ENCODE results near the gene ERICH2. TPM values are rescaled to one million over a fixed set of nuclear protein-coding genes. Genes with fewer than 3 reads are reported as not detected.
A peak's percentile ranks its signal among the peaks of the same experiment; 100 is the strongest.

The ERICH2 gene
- total RNA-seq, 1 donor from 2014 or later: 0.86 TPM

DNA sequence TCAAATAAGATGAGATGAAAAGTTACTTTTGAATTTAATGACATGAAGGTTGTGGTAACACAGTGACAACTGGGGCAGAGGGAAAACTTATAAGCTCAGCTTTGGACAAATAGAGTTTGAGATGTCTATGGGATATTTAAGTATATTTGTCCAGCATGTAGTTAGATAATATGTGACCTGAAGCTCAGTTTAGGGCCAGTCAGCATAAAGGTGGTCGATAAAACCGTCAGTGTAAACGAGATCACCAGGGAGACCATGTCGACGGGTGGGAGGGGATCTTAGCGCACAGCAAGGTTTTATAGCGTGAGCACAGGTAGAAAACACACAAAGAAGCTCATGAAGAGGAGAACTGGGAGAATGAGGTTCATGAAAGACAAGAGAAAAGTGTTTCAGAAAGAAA is 7.4 kb upstream of the ERICH2 start:
- no peak for DNase-seq (ENCODE audit: low spot score)

DNA sequence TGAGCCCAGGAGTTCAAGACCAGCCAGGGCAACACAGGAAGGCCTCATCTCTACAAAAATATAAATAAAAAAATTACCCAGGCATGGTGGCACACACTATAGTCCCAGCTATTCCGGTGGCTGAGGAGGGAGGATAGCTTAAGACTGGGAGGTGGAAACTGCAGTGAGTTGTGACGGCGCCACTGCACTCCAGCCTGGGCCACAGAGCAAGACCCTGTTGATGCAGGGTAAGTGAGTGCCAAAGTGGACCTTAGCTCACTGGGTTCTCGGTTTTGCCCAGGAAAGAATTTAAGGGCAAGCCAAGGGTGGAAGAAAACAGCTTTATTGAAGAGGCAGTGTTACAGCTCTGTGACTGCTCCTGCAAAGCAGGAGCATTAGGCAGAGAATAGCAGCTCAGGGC is 6.9 kb upstream of the ERICH2 start:
- DNase-seq (ENCODE audit: low spot score): no peak

DNA sequence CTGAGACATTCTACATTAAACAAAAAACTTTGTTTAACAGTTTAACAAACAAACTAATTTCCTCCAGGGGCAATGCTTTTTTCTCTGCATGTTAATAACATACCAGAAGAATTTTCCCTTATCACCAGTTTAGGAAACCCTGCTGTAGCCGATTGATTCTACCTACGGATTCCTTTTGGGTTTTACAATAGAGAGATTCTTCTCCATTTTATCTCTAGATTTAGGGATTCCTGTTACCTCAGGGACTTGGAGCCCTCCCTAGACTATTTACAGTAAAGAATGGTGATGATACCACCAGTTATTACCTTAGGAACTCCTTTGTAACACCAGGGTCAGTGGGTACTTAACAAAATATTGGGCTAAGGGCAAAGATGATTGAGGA is 5.3 kb upstream of the ERICH2 start:
- DNase-seq (ENCODE audit: low spot score): no peak

DNA sequence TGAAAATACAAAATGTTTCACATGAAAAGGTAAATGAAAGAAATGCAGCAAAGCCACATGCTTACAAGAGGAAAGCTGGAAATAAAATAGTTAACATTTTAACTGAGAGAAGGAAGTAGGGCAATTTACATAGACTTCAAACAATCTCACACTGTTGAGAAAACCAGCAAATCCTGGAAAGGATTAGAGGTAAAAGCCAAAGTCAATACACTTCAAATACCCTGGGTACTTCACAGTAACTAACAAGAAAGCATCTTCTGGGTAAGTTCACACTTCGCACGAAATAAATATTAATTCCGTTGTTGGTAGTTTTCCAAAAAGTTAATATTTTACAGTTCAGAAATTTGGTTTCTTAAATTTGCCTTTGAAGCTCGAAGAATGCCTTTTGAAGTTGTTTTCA is 3.5 kb upstream of the ERICH2 start:
- no peak for DNase-seq (ENCODE audit: low spot score)

DNA sequence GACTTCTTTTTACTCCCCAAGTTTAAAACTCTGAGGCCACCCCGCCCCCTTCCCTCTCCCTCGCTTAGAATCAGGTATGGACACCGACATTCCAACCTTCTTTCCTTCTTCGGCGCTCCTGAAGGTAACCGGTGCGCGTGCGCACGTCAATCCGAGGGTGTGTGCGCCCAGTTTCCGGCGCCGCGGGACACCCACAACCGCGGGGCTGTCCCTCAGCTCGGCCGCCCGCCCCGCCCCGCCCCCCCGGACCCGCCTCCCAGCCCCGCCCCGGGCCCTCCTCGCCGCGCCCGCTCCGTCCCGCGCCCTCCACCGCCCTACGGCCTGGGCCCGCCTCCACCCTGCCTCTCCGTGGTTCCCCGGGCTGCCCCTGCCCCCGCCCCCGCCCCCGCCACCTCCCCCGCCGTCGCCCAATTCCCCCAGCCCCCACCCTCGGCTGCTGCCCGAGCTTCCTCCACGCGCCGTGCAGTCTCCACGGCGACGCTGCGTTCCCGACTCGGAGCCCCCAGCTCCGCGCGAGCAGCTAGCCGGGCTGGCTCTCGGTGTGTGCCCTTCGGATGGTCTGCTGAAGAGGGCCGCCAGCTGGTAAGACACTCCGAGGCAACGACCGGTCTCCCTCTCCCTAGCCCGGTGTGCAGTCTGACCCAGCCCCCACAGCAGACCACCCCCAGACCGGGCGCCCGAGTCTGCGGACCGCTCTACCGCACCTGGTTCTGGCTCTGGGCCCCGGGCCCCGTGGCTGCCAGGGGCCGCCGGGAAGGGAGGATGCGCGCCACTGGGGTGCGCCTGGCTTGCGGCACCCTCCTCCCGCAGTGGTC is 635 bp downstream of the ERICH2 start:
- peak; percentile 81 for DNase-seq (ENCODE audit: low spot score)

DNA sequence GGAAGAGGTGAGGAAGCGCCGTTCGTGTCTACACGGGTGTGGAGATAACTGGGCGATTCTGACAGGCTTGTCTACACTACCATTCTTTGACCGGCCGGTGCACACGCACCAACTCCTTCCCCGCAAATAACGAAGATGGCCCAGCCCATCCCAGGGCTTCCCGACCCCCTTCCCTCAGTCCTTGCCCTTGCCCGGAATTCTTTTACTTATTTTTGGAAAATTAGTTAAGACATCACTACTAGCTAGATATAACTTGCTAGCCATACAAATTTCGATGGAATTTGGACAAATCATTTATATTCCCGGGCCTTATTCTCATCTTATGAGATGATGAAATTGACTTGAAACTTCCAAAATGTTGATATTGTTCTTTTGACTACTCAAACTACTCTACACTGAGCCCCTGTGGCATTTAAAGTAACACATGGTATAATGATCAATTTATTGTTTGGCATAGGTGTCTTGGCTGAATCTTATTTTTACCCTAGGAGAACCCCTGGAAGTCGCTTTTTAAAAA is 1.3 kb downstream of the ERICH2 start:
- no peak for DNase-seq (ENCODE audit: low spot score)

DNA sequence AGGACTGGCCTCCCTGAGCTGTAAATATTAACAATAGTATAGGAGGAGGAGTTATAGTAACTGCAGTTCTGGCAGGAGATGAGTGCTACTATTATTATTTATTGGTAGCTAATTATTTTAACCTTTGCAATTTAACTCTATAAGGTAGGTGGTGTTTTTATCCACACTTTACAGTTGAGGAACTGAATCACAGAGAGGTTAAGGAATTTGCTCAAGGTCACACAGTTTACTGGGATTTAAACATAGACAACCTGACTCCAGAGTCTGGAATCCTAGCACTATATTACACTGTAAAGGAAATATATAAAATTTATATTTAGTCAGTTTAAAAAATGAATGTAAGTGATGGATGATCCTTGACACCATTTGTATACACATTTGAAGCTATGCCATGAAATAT is 2.1 kb downstream of the ERICH2 start:
- DNase-seq (ENCODE audit: low spot score): no peak

DNA sequence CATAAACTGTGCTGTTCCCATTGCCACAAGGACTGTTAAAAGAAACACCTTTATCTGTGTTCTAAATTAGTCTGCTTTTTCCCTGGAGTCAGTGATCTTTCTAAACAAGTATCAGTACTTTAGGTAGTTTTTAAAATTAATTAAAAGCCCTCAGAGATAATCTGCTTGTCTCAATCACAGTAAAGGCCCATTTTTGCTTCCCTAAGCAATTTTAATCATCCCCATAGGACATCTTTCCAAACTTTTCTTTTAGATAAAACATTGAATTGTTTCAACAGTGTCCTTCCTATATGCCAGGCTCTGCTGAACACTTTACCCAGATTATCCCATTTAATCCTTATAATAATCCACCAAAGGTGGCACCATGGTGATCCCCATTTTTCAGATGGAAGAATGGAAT is 3.9 kb downstream of the ERICH2 start:
- DNase-seq (ENCODE audit: low spot score): no peak

DNA sequence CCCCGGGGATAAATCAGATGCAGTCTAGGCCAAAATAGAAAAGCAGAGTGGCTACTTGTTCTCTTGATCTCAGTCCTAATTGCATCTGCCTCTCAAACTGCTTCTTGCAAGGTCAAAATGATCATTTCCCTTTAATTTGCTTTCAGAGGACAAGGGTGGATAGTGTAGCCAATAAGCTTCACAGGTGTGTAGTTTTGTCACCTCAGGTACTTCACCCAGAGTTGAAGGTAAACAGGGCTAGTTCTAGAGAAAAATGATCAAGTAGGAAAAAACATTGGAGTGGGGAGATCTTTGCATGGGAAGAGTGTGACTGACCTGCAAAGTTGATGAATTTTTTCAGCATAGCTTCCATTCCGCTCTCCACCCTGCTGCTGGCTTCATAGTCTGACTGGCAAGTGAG is 8.7 kb downstream of the ERICH2 start:
- no peak for DNase-seq (ENCODE audit: low spot score)

DNA sequence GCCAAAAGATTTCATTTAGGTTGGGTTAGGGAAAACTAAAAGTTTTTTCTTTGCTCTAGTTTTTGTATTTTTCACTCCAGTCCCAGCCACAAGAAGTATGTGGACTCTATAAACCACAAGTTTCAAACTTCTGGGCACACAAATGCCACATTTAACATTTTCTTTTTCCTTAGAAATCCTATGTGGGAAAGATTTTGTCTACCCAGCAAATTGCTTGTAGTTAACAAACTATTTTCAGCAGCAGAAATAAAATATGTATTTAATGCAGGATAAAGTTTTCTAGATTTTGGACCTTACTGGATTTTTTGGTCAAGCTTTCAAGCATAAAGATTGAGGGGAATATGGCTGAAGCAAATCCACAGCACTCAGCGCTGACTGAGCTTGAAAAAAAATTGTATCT is 9.1 kb downstream of the ERICH2 start:
- no peak for DNase-seq (ENCODE audit: low spot score)

DNA sequence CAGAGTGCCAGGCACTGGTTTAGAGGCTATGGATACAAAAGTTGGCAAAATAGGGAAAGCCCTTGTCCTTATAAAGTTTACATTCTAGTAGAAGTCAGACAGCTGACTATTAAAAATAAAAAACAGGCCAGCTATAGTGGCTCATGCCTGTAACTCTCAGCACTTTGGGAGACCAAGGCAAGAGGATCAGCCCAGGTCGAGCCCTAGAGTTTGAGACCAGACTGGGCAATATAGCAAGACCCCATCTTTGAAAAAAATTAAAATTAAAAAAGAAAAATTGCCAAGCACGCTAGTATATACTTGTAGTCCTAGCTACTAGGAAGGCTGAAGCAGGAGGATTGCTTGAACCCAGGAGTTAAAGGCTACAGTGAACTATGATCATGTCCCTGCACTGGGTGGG is 12.5 kb downstream of the ERICH2 start:
- no peak for DNase-seq (ENCODE audit: low spot score)

DNA sequence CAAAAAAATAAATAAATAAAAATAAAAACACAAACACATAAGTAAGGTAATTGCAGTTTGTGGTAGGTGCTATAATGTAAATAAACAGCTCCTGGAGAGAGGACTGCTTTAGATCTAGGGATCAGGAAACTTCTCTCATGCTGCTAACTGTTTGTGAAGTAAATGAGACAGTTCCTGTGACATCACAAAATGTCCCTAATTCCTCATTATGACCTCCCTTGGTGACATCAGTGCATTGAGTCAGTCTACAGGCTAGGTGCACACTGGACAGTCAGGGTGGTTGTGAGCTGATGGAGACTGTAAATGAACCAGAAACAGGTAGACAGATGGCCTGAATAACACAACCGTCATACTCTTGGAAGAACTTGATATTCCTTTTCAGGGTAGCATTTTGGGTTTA is 13.4 kb downstream of the ERICH2 start:
- no peak for DNase-seq (ENCODE audit: low spot score)

DNA sequence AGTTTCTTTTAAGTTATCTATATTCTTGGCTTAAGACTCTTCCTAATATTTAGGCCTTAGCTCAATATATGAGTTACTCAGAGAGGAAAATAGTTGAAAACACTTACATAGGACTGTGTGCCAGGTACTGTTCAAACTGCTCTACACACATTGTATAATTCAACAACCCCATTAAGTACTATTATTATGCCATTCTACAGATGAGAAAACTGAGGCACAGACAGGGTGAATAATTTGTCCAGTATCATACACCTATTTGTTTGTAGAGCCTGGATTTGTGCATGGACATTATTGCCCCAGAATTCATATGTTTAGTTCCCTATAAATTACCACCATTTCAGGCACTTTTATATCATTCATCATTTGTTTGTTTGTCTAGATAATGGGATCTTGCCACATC is 28.8 kb downstream of the ERICH2 start:
- DNase-seq (ENCODE audit: low spot score): no peak

DNA sequence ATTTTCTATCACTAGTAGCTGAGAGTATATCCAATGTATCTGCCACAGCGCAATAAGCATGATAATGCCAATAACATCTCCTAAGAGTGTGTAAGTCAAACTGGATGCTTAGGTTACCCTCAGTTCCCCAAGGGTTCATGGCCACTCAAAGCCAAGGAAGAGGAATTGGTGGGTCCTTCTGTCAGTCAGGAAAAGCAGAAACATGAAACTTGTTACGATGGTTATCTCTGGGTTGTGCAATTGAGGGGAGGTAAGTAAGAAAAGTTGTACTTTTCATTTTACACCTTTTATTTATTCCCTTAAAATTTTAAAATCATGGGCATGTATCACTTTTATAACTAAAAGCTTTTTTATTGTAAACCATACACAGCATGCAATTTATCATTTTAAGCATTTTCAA is 36.4 kb downstream of the ERICH2 start:
- no peak for DNase-seq (ENCODE audit: low spot score)

DNA sequence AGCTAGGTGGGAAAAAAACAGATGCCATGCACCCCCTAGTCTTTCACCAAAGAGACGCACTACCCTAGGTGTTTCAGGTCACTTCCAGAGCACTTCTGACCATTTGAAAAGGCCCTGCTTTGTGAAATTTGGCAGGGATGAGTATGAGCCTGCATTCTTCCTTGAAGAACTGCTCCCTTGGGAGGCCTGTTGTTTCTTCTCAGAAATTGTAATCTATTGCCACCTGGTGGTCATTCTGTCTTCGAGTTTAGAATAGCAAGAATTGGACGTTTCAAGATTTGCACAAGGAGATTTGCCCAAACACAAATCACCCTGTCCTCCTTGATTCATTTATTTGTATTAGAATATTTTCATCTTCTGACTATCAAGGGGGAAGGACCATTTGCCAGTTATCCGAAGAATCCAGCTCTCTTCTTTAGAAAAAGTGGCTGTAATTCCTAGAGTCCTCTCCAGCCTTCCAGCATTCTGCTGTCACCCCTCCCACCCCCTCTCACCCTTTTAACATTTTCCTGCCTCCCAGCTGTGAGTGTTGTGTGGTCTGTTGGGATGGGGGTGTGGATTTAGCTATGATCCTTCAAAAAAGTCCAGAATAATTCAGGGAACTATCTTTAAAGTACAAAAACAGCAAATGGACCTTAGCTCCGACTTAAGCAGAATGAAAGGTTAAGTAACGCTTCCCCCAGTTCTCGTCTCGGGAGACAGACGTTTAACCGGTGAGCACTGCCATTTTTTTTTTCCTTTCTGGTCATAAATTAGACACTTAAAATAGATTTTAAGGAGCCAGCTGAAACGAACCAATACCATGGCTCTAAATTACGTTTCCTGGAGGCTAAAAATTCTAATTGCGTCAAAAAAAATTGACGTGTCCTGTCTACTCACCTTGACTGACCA is 42.8 kb downstream of the ERICH2 start:
- peak; percentile 65 for DNase-seq (ENCODE audit: low spot score)

DNA sequence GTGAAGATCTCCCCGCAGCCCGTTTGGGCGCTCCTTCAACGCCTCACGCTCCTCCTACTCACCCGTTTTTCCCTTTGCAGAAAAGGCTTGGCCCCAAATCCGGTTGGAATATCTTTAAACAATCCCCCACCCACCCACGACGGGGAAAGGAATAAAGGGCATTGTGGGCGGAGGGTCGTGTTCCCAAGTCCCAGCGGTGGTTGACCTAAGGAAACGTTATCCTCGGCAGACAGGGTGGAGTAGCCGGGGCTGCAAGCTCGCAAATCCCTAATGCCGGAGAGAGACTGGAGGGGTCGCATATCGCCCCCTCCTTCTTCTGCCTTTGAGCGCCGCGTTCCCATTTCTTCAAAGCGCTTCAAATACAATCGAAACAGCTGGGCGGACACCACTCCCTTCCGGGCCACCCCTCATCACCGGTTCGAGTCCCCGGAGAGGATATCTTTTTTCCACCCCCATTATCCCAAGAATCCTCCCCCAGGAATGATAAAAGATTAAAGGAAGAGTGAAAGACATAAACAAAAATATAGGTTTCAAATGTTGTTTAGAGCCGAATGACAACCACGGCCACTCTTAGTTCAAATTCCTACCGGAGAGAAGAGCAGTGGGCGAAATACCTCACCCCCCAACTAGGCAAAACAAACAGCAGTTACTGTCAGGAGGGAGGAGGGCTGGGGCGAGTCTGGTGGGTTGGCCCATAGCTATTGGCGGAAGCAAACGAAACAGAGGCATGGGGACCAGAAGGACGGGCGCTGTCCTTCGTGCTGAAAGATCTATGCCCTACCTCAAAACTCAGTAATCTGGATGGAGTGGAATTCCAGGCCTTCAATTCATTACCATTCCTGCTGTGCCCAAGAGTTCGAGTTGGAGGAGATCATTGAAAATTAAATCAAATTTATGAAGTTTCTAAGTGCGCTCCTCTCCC is 43.7 kb downstream of the ERICH2 start:
- DNase-seq (ENCODE audit: low spot score): peak; percentile 46

DNA sequence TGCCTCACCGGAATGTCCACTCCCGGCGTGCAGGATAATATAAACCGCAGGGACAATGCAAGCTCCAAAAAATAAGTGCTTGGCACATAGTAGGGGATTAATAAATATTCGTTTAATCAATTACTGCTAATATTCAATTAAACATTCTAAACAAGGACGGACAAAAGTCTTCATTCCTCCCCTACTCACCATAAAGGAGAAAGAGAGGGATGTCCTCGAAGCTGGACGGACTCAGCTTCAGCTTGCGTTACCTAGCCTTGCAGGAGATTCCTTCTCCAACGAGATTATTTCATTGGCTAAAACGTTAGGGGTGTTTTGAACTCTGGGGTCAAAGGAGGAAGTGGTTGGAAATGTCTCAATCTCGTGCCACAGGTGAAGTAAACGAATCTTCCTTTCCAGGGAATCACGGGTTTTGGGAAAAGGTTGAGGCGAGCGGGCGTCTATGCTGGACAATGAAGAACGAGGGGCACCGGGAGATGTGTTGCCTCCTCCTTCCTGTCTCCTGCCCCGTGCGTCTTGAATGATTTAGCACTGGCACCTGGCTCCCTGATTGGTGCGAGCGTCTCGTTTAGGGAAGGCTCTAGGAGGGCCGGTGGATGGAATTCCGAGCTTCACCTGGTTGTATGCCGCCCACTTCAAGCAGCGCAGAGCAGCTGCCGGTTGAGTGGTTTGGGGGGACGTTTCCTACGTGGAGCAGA is 44.5 kb downstream of the ERICH2 start:
- DNase-seq (ENCODE audit: low spot score): no peak

DNA sequence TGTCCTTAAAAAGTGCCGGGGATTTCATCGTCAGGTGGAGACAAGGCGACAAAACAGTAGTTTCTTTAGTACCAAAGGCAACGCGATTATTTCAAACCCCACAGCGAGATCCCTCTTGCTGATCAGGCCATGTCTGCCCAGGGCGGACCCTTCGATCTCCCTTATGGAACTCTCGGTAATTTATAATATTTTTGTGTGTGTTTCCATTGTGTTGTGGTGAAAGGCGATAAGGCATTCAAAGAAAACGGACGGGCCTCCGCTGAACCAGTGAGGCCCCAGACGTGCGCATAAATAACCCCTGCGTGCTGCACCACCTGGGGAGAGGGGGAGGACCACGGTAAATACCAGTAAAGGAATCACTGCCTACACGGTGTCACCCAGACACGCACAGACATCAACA is 45.1 kb downstream of the ERICH2 start:
- no peak for DNase-seq (ENCODE audit: low spot score)

DNA sequence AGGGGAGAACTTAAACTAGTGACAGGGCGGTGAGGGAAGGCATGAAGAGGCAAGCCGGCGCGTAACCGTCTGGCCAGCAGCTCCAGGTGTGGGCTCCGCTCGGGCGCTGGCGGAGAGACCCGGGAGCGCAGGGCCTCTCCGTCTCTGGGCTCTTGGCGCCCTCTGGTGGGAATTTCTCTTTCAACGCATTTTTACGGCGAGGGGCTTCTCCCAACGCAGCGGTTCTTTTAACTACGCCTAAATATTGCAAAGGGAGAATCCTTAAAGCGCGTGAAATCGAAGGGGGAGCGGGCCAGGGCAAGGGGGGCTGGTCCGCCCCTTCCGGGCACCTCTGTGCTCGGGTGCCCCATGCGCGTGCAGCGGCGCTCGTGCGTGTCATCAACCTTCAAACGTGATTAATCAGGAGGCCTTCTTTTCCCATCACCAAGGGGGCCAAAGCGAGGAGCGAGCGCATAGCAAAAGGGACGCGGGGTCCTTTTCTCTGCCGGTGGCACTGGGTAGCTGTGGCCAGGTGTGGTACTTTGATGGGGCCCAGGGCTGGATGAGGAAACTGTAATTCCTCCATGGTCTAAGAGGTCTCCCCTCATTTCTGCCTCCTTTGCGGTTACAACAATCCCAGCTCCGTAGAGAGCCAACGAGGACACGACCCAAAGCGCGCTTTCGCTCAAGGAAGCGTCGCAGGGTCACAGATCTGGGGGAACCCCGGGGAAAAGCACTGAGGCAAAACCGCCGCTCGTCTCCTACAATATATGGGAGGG is 45.7 kb downstream of the ERICH2 start:
- peak; percentile 55 for DNase-seq (ENCODE audit: low spot score)

DNA sequence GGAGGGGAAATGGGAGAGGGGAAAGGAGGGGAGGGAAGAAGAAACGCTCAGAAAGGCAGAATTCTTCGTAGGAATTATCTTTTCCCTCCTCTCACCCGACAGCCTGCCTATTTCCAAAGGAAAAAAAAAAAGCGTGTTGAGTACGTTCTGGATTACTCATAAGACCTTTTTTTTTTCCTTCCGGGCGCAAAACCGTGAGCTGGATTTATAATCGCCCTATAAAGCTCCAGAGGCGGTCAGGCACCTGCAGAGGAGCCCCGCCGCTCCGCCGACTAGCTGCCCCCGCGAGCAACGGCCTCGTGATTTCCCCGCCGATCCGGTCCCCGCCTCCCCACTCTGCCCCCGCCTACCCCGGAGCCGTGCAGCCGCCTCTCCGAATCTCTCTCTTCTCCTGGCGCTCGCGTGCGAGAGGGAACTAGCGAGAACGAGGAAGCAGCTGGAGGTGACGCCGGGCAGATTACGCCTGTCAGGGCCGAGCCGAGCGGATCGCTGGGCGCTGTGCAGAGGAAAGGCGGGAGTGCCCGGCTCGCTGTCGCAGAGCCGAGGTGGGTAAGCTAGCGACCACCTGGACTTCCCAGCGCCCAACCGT is 46.4 kb downstream of the ERICH2 start, which contains the start of gene GAD1:
GAD1 (plus strand) TSS at position 384 of the 589 bp plus-strand sequence. CDS start 1,705 bp downstream, outside the sequence.
- peak; percentile 74 for DNase-seq (ENCODE audit: low spot score)

All from mucosa of gallbladder (tissue), 1 donor.